Upper lobe of left lung (tissue), 6 donors: Measurements from ENCODE around the gene KCNK3. TPM values are rescaled to one million over a fixed set of nuclear protein-coding genes. Genes with fewer than 3 reads are reported as not detected.

ENCODE experiments used
- ATAC-seq, 2 donors: fragments of 200-7000 bp; cut with Tn5 transposase; one replicate each; pipeline ENCODE4 v1.9.1; 2022; ENCODE audit warnings: mild to moderate bottlenecking in 2 of 2, moderate library complexity in 2 of 2; ENCODE audit not compliant: low FRiP score in 2 of 2
- DNase-seq, 2 donors: peaks; one replicate each; pipeline ENCODE4 v3.0.0-alpha.2; 2019 to 2020
- H3K27ac ChIP-seq, 4 donors: fragments of 200-600 bp; sonication (generic); one replicate each; pipeline ENCODE4 v1.5.1; 2016 to 2019
- H3K27me3 ChIP-seq, 4 donors: fragments of 200-600 bp; sonication (generic); one replicate each; pipeline ENCODE4 v1.5.1; 2017 to 2019
- H3K36me3 ChIP-seq, 4 donors: fragments of 200-600 bp; sonication (generic); one replicate each; pipeline ENCODE4 v1.5.1; 2016 to 2019
- H3K4me1 ChIP-seq, 4 donors: fragments of 200-600 bp; sonication (generic); one replicate each; pipeline ENCODE4 v1.5.1; 2018 to 2019
- H3K4me3 ChIP-seq, 4 donors: fragments of 200-600 bp; sonication (generic); one replicate each; pipeline ENCODE4 v1.5.1; 2017 to 2019; ENCODE audit warnings: mild to moderate bottlenecking in 2 of 4, moderate library complexity in 1 of 4
- H3K9me3 ChIP-seq, 4 donors: fragments of 200-600 bp; sonication (generic); one replicate each; pipeline ENCODE4 v1.5.1; 2018 to 2019
- EP300 ChIP-seq, 4 donors: sonication (generic); formaldehyde crosslinking; IDR thresholded peaks; one replicate each; pipeline ENCODE4 v1.5.1; 2017; ENCODE audit warnings: antibody characterized with exemption in 4 of 4, control low read depth in 2 of 4
- POLR2A ChIP-seq, 4 donors: fragments of 450-650 bp; IDR thresholded peaks; one replicate each; pipeline ENCODE4 v1.5.1; 2016 to 2017; ENCODE audit warnings: antibody characterized with exemption in 4 of 4, mild to moderate bottlenecking in 2 of 4
- POLR2AphosphoS5 ChIP-seq, 2 donors: sonication (generic); formaldehyde crosslinking; IDR thresholded peaks; one replicate each; pipeline ENCODE4 v1.5.1; 2017; ENCODE audit warnings: antibody characterized with exemption in 2 of 2
- WGBS, 2 donors: methylation state at CpG; one replicate each; pipeline ENCODE4 v1.1.5; 2017 to 2018; 5-methylcytosine and 5-hydroxymethylcytosine counted together
- total RNA-seq, 6 donors: library from RNA; depleted of rRNA in 4 of 6; stranded (reverse); fragments of >200 nt in 4 of 6; gene quantifications; one replicate each; pipeline versions ENCODE4 v1.1.0 to v1.2.1, GENCODE V29; 2016 to 2021
- TF ChIP-seq, protein P1 (sequence below), 6 experiments: fragments of 450-650 bp in 4 of 6; fragments of 200-600 bp in 2 of 6; sonication (generic) in 2 of 6; IDR thresholded peaks; one replicate each; pipeline ENCODE4 v1.5.1; 2016 to 2019; ENCODE audit warnings: antibody characterized with exemption in 6 of 6
- donor health status: DM: no; HTN: no; CAD: no; lungs with moderate emphysema.
- donor health status: DM: no; HTN: yes; CAD: no; lungs with severe emphysema.

Gene KCNK3
- total RNA-seq, 6 donors from 2014 or later = 3.0 to 36.1 (median 17.5) TPM

DNA sequence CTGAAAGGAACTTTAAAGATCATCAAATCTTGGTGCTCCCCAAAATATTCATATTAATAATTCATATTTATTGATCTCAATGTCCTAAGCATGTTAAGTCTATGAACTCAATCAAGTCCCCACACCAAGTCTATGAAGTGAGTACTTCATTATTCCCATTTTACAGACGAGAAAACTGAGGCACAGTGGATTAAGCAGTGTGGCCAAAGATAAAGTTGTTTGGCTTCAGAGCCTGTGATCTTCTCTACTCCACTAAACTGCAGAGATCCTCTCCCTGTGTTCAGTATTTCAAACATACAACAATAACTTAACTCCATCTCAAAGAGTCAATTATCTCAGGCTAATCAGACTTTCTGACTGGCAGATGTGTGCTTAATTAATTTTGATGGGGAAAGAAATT is 29.8 kb downstream of the KCNK3 start:
- Histone ChIP-seq H3K4me1 (peaks cover 37 to 48% (median 44%) of the 10 kb centered on the region in 4 donors), H3K4me3 (no peak overlapping the region), H3K27ac (peak overlapping the region in 3 of 4 donors; percentile 74 to 87 (median 79)), H3K9me3 (no peaks in the 10 kb centered on the region), H3K36me3 (no peaks in the 10 kb centered on the region), H3K27me3 (no peaks in the 10 kb centered on the region)
- WGBS, 2 donors = 86% methylated on average over 1 of the region's 1 CpG
- TF ChIP-seq, protein P1, sequence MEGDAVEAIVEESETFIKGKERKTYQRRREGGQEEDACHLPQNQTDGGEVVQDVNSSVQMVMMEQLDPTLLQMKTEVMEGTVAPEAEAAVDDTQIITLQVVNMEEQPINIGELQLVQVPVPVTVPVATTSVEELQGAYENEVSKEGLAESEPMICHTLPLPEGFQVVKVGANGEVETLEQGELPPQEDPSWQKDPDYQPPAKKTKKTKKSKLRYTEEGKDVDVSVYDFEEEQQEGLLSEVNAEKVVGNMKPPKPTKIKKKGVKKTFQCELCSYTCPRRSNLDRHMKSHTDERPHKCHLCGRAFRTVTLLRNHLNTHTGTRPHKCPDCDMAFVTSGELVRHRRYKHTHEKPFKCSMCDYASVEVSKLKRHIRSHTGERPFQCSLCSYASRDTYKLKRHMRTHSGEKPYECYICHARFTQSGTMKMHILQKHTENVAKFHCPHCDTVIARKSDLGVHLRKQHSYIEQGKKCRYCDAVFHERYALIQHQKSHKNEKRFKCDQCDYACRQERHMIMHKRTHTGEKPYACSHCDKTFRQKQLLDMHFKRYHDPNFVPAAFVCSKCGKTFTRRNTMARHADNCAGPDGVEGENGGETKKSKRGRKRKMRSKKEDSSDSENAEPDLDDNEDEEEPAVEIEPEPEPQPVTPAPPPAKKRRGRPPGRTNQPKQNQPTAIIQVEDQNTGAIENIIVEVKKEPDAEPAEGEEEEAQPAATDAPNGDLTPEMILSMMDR (IDR thresholded peaks at IDR 0.05) = no peak
- TF ChIP-seq POLR2AphosphoS5 (IDR thresholded peaks at IDR 0.05) (no peak), POLR2A (IDR thresholded peaks at IDR 0.05) (no peak), EP300 (IDR thresholded peaks at IDR 0.05) (no peak)
- no peak for ATAC-seq
- DNase-seq = no peak

DNA sequence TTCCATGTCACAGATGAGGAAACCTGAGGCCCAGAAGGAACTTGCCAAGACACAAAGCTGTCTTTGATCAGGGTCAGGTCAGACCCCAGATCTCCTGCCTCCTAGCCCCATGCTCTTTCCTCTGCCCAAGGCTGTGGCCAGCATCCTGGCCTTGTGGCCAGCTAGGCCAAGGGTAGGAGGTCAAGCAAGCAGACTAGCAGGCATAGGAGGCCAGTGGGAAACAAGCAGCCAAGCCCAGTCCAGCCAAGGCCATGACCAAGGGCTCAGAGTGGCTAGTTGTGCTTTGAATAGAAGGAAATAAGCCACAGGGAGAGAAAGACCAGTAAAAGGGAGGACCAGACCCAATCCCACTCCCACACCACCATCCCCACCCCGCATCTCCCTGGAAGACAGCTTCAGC is 30.4 kb downstream of the KCNK3 start:
- Histone ChIP-seq H3K9me3 (no peaks in the 10 kb centered on the region), H3K27me3 (no peaks in the 10 kb centered on the region), H3K4me1 (peaks cover 37 to 48% (median 44%) of the 10 kb centered on the region in 4 donors), H3K27ac (peak overlapping the region; percentile 41 to 75 (median 71)), H3K4me3 (no peak overlapping the region), H3K36me3 (no peaks in the 10 kb centered on the region)
- DNase-seq (no peak), ATAC-seq (no peak)
- 100% methylated on average over 1 of the region's 1 CpG for WGBS, 2 donors
- TF ChIP-seq POLR2AphosphoS5 (IDR thresholded peaks at IDR 0.05) = no peak
- TF ChIP-seq, protein P1 (IDR thresholded peaks at IDR 0.05) = no peak
- TF ChIP-seq POLR2A (IDR thresholded peaks at IDR 0.05) = no peak
- TF ChIP-seq EP300 (IDR thresholded peaks at IDR 0.05) = no peak

DNA sequence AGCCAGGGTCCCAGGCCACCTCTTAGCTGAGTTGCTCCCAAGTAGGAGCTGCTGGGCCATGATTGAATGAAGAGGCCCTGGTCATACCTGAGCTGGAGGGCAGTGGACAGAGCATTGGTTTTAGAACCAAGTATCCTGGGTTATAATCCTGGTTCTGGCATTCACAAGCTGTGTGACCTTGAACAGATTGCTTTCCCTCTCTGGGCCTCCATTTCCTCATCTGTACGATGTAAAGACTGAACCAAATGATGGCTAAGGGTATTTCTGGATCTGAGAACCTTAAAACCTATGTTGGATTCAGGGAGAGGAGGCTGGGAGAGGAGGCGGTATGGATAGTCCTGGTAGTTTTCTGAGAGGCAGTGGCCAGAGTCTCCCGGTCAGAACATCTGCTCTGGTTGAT is 31.0 kb downstream of the KCNK3 start:
- no peaks in the 10 kb centered on the region for H3K9me3 ChIP-seq
- peaks cover 37 to 48% (median 46%) of the 10 kb centered on the region in 4 donors for H3K4me1 ChIP-seq
- H3K4me3 ChIP-seq = no peak overlapping the region
- TF ChIP-seq, protein P1 (IDR thresholded peaks at IDR 0.05) = no peak
- TF ChIP-seq POLR2A (IDR thresholded peaks at IDR 0.05) (no peak), POLR2AphosphoS5 (IDR thresholded peaks at IDR 0.05) (no peak), EP300 (IDR thresholded peaks at IDR 0.05) (no peak)
- DNase-seq (no peak), ATAC-seq (no peak)
- H3K27me3 ChIP-seq = no peaks in the 10 kb centered on the region
- H3K36me3 ChIP-seq = no peaks in the 10 kb centered on the region
- WGBS, 2 donors = 85 to 98% methylated on average over 3 of the region's 3 CpGs
- peak overlapping the region; percentile 41 to 75 (median 71) for H3K27ac ChIP-seq

DNA sequence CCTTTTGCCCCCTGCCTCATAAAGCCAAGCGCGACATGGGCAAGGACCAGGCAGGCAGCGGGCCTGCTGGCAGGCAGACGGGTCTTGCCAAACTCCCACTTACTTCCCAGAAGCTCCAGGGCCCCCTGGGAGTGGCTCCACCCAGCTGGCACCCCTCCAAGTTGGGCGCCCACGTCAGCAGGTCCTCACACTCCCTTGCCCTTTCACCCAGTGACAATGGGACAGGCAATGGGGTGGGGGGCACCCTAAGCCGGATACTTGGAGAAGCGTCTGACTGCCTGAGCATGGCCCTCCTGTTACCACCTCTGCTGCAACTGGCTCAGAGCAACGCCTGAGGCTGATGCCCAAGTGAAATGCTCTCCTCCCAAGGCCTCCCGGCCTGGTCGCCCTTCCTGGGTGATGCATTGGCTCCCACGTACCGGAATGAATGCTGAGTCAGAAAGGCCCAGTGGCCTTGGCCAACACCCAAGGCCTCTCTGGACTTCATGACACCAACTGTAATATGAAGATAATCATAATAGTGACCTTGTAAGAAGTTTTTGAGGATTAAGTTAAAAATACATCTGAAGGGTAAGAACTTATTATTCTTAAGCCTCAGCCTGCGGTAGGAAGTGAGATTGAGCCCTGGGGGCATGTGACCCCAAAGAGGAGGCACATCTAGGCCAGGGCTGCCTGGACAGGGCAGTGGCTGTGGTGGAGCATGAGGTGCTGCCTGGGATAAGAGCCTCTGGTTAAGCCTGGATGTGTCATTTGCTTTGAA is 31.6 kb downstream of the KCNK3 start:
- peaks cover 37 to 48% (median 44%) of the 10 kb centered on the region in 4 donors for H3K4me1 ChIP-seq
- peak; percentile 62 to 90 for DNase-seq
- H3K4me3 ChIP-seq = no peak overlapping the region
- H3K27me3 ChIP-seq = no peaks in the 10 kb centered on the region
- peak overlapping the region; percentile 68 to 75 (median 73) for H3K27ac ChIP-seq
- ATAC-seq = peak in 1 of 2 donors; percentile 22
- no peaks in the 10 kb centered on the region for H3K36me3 ChIP-seq
- WGBS, 2 donors = 46 to 62% methylated on average over 4 to 14 of the region's 14 CpGs
- TF ChIP-seq, protein P1 (IDR thresholded peaks at IDR 0.05) = no peak
- TF ChIP-seq EP300 (IDR thresholded peaks at IDR 0.05) (peak in 1 of 4 donors; percentile 69), POLR2AphosphoS5 (IDR thresholded peaks at IDR 0.05) (peak; percentile 42 to 70), POLR2A (IDR thresholded peaks at IDR 0.05) (peak in 1 of 4 donors; percentile 29)
- no peaks in the 10 kb centered on the region for H3K9me3 ChIP-seq
